Endothelial cell of hepatic sinusoid (primary cell): Measurements from ENCODE around the gene IL24.

Experiments
- in situ Hi-C: cut with HindIII; loops from 2 replicates; pipeline ENCODE4 v1.10.0; 2017; ENCODE audit warnings: low sequenced_read_pairs

The IL24 gene

DNA sequence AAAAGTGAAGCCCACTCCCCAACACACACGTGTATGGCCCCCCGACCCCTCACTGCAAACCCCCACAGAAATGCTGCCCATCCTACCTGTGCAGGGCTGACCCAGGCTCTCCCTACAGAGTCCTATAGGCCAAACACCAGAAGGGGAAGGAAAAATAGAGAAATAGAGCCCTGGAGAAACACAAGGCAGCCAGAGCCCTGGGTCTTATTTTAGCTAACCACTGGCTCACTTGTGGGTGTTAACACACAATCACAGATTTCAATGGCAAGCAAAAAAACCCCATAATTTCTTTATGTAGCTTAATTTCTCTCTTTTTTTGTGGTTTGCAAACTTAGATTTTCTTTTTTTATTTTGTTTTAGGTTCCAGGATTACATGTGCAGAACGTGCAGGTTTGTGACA, 50.0 kb downstream of the IL24 start:
- in situ Hi-C loops: no loop called here

DNA sequence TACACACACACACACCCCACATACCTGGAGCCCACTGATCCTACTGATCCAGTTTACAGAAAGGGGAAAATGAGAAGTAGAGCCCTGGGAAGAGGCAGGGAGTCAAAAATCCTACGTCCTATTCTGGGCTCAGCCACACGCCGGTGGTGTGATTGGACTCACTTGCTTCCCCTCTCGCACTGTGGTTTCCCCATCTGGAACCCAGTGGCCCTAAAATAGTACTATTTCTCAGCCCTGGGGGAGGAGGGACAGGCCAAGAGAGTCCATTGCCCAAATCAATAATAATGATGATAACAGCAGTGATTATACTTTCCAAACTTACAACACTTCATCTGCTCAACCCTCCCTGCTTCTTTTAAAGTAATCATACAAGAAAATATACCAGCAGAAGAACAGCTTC, 52.0 kb downstream of the IL24 start:
- in situ Hi-C loops: no loop called here

GRCh38 chr1:206949641-206950040, 52.4 kb downstream of the IL24 start:
- in situ Hi-C loops: no loop called here

GRCh38 chr1:206951318-206952100, 54.3 kb downstream of the IL24 start:
- in situ Hi-C loops: no loop called here

DNA sequence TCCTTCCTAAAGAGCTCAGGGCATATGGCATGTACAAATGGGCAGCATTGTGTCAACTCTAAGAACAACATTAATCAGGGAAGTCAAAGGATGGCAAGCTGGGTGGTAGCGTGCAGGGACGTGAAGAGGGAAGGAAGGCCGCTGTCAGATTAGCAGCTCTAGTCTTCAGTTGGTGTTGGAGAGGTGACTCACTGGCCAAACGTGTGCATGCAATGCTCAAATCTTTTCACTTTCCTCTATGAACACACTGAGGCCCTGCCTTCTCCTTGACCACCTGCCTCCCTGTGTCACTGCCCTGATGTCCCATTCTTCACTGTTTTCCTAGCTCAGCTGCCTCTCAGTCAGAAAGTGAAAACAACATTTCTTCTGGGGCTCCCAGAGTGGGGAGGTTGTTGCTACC, 54.9 kb downstream of the IL24 start:
- in situ Hi-C loops: no loop called here

- in situ Hi-C loops: no loop called here
Measured at GRCh38 chr1:206953126-206953525, 55.9 kb downstream of the IL24 start.

DNA sequence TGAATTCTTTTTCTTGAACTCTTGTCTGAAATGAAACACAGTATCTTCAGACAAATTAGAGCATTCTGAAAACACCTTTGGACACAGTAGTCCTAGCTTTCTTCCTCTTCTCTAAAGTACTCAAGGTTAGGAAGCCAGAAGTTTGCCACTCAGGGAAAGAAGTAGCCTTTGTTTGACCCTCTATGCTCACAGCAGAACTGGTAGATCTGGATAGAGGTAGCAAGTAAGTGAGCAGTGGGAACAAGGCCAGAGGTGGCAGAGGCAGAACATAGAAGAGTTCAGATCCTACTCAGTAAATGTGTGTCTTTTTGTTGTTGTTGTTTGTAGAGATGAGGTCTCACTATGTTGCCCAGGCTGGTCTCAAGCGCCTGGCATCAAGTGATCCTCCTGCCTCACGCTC, 56.4 kb downstream of the IL24 start:
- in situ Hi-C loops: no loop called here
